IPS-18a (cell line): ENCODE measurements around the gene ACBD6.

ENCODE experiments used
- H3K27ac ChIP-seq: one replicate; pipeline ENCODE4 v1.5.1; 2013; ENCODE audit warnings: low read length
- H3K27me3 ChIP-seq: one replicate; pipeline ENCODE4 v1.6.1; 2013; ENCODE audit warnings: mild to moderate bottlenecking, low read length; ENCODE audit not compliant: control insufficient read depth, insufficient read depth
- H3K36me3 ChIP-seq: one replicate; pipeline ENCODE4 v1.6.1; 2013; ENCODE audit warnings: low read depth, low read length; ENCODE audit not compliant: control insufficient read depth
- H3K4me1 ChIP-seq: one replicate; pipeline ENCODE4 v1.6.1; 2013; ENCODE audit warnings: low read depth, low read length; ENCODE audit not compliant: control insufficient read depth
- H3K4me3 ChIP-seq: one replicate; pipeline ENCODE4 v1.5.1; 2013; ENCODE audit warnings: low read length
- H3K9ac ChIP-seq: one replicate; pipeline ENCODE4 v1.6.1; 2013; ENCODE audit warnings: mild to moderate bottlenecking, low read length, moderate library complexity
- H3K9me3 ChIP-seq: one replicate; pipeline ENCODE4 v1.6.1; 2013; ENCODE audit warnings: low read depth, low read length; ENCODE audit not compliant: control insufficient read depth

The ACBD6 gene

GRCh38 chr1:180281490-180281889 lies 220.9 kb downstream of the ACBD6 start:
- no peaks in the 10 kb centered on the region for H3K36me3 ChIP-seq
- H3K27ac ChIP-seq: no peak overlapping the region

GRCh38 chr1:180280617-180281016 lies 221.8 kb downstream of the ACBD6 start:
- no peak overlapping the region for H3K4me3 ChIP-seq
- H3K4me1 ChIP-seq: peaks cover 14% of the 10 kb centered on the region
- no peak overlapping the region for H3K9ac ChIP-seq
- H3K36me3 ChIP-seq: no peaks in the 10 kb centered on the region
- peaks cover 3% of the 10 kb centered on the region for H3K9me3 ChIP-seq
- H3K27me3 ChIP-seq: no peaks in the 10 kb centered on the region
- no peak overlapping the region for H3K27ac ChIP-seq

More at GRCh38 chr1:180281490-180281889, 220.9 kb downstream of the ACBD6 start:
- H3K9ac ChIP-seq: no peak overlapping the region
- H3K9me3 ChIP-seq: no peaks in the 10 kb centered on the region
- H3K27me3 ChIP-seq: no peaks in the 10 kb centered on the region
- H3K4me1 ChIP-seq: peaks cover 14% of the 10 kb centered on the region
- no peak overlapping the region for H3K4me3 ChIP-seq

DNA sequence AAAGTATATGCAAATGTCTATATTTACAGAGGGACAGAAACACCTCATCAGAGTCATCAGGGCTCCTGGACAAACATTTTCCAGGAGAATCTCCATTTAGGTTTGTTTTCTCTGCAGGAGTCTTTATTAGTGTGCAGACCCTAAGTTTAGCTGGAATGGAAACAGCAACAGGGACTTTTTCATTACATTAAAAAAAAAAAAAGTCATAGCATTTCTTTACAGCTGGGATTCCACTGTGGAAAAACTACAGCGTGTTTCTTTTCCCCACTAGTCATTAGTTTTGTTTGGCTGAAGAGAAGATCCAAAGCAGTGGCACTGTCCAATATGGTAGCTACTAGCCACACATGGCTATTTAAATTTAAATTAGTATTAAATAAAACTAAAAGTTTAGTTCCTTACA lies 222.7 kb downstream of the ACBD6 start:
- H3K9me3 ChIP-seq: peaks cover 3% of the 10 kb centered on the region
- no peak overlapping the region for H3K9ac ChIP-seq
- peaks cover 14% of the 10 kb centered on the region for H3K4me1 ChIP-seq
- peaks cover 2% of the 10 kb centered on the region for H3K36me3 ChIP-seq
- H3K4me3 ChIP-seq: no peak overlapping the region
- no peak overlapping the region for H3K27ac ChIP-seq
- H3K27me3 ChIP-seq: no peaks in the 10 kb centered on the region

GRCh38 chr1:180278596-180279395 lies 223.6 kb downstream of the ACBD6 start:
- Histone ChIP-seq H3K4me1 (peaks cover 14% of the 10 kb centered on the region), H3K4me3 (no peak overlapping the region), H3K9ac (no peak overlapping the region), H3K9me3 (peaks cover 3% of the 10 kb centered on the region), H3K36me3 (peaks cover 4% of the 10 kb centered on the region), H3K27me3 (no peaks in the 10 kb centered on the region), H3K27ac (no peak overlapping the region)

DNA sequence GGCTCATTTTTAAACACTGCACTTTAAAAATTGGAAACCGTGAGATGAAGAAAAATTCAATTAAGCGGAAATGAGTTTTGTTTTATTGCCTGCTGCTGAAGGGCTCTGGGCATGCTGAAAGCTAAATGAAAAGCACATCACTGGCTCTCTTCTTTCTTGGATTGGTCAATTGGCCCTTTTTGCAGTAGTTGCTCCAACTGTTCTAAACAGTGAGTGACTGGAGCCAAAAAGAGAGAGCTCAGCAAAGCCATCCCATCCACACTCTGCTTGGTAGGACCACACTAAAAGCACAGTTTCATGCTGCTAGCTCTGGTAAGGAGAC lies 224.2 kb downstream of the ACBD6 start:
- Histone ChIP-seq H3K27me3 (no peaks in the 10 kb centered on the region), H3K27ac (no peak overlapping the region), H3K9me3 (peaks cover 3% of the 10 kb centered on the region), H3K9ac (no peak overlapping the region), H3K4me3 (no peak overlapping the region), H3K36me3 (peaks cover 7% of the 10 kb centered on the region), H3K4me1 (peaks cover 14% of the 10 kb centered on the region)

DNA sequence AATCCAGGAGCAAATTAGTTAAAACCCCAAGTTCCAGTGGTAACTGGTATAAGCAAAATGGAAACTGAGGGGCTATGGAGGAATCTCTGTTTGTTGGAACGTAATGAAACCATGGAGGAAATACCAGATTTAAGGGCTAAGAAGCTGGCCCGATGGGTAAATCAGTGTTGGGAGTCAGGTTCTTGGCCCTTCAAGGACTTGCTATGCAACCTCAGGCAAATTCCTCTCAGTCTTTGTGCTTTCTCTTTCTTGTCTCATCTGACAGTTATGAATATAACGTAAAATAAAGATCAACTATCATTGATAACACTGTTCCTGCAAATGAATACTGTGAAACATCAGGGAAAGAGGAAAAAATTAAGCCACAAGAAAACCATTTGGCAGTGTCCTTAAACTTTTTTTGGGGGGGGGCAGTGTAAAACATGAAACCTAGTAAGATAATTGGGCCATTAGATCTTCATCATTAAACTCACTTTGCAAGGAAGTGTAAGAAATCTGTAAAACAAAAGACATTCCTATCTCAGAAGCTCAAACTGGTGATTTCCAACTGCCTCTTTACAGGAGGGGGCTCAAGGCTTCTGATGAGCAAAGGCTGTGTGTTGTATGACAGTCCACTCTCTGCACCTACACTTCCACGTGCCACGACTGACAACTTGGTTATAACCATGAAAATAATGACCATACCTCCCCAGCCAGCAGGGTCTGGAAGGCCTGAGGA lies 224.7 kb downstream of the ACBD6 start:
- H3K9ac ChIP-seq: no peak overlapping the region
- H3K4me1 ChIP-seq: peaks cover 14% of the 10 kb centered on the region
- H3K4me3 ChIP-seq: peak overlapping the region; percentile 10
- H3K36me3 ChIP-seq: peaks cover 7% of the 10 kb centered on the region
- H3K27ac ChIP-seq: no peak overlapping the region
- H3K27me3 ChIP-seq: no peaks in the 10 kb centered on the region
- peaks cover 3% of the 10 kb centered on the region for H3K9me3 ChIP-seq

DNA sequence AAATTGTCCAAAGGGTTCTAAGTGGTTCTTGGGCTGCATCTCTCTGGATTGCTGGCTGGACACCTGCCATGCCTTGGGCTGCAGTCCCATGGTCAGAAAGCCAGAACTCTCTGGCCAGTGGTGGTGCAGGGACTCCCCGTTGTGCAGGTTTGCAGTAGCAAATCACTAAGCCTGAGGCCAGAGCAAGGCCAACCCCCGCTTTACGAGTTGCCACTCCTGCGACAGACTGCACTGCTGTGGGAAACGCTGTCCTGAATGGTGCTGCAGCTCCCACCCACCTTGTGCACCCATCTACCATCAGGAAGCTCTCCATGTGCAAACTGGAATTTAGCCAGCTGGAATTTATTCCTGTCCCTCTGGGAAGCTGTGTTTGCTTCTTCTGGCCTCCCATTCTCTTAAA lies 226.7 kb downstream of the ACBD6 start:
- Histone ChIP-seq H3K27me3 (no peaks in the 10 kb centered on the region), H3K36me3 (peaks cover 7% of the 10 kb centered on the region), H3K4me1 (peaks cover 25% of the 10 kb centered on the region), H3K9ac (no peak overlapping the region), H3K9me3 (peaks cover 3% of the 10 kb centered on the region), H3K4me3 (no peak overlapping the region), H3K27ac (no peak overlapping the region)

GRCh38 chr1:180274221-180274620 lies 228.2 kb downstream of the ACBD6 start:
- Histone ChIP-seq H3K9me3 (peaks cover 3% of the 10 kb centered on the region), H3K9ac (no peak overlapping the region), H3K4me1 (peaks cover 39% of the 10 kb centered on the region), H3K27ac (no peak overlapping the region), H3K4me3 (no peak overlapping the region), H3K27me3 (no peaks in the 10 kb centered on the region), H3K36me3 (peaks cover 7% of the 10 kb centered on the region)

DNA sequence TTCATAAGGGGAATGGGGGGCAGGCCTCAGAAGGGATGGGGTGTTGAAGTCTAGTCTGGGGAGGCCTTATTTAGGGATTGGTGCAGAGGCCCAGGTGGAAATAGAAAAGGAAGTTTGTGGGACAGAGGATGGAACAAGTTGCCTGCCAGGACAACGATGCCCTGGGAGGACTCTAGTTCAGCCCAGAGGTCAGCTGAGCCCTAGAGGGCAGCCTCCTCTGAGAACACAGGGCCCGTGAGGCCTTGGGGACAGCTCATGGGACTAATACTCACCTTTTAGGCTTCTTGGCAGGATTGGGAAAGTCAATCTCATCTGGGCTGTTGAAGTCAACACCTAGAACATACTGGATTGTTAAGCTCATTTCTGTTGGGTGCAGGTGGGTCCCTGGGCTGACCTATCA lies 229.3 kb downstream of the ACBD6 start:
- Histone ChIP-seq H3K27ac (no peak overlapping the region), H3K4me3 (no peak overlapping the region)

DNA sequence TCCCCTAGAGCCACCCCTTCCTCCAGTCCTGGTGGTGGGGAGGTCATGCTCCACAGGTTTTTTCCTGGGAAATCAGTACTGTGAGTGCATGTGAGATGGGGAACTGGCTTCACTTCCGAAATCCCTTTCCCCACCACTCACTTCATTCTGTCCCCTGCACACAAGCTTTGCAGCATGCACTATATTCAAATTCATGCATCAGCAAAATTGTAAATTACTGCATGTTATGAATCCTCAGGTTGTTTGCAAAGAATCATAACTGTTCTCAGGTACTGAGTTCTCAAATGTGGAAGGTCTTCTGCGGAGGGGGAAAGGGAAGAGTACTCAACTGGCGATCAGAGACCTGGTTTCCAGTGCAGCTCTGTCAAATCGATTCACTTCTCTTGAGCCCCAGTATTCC lies 230.0 kb downstream of the ACBD6 start:
- no peak overlapping the region for H3K9ac ChIP-seq
- H3K27ac ChIP-seq: no peak overlapping the region
- H3K4me3 ChIP-seq: no peak overlapping the region
- peaks cover 3% of the 10 kb centered on the region for H3K9me3 ChIP-seq
- H3K4me1 ChIP-seq: peaks cover 44% of the 10 kb centered on the region
- H3K27me3 ChIP-seq: no peaks in the 10 kb centered on the region
- peaks cover 7% of the 10 kb centered on the region for H3K36me3 ChIP-seq

More for the DNA sequence above, 229.3 kb downstream of the ACBD6 start:
- H3K27me3 ChIP-seq: no peaks in the 10 kb centered on the region
- peaks cover 3% of the 10 kb centered on the region for H3K9me3 ChIP-seq
- peaks cover 46% of the 10 kb centered on the region for H3K4me1 ChIP-seq
- H3K36me3 ChIP-seq: peaks cover 7% of the 10 kb centered on the region
- H3K9ac ChIP-seq: no peak overlapping the region

DNA sequence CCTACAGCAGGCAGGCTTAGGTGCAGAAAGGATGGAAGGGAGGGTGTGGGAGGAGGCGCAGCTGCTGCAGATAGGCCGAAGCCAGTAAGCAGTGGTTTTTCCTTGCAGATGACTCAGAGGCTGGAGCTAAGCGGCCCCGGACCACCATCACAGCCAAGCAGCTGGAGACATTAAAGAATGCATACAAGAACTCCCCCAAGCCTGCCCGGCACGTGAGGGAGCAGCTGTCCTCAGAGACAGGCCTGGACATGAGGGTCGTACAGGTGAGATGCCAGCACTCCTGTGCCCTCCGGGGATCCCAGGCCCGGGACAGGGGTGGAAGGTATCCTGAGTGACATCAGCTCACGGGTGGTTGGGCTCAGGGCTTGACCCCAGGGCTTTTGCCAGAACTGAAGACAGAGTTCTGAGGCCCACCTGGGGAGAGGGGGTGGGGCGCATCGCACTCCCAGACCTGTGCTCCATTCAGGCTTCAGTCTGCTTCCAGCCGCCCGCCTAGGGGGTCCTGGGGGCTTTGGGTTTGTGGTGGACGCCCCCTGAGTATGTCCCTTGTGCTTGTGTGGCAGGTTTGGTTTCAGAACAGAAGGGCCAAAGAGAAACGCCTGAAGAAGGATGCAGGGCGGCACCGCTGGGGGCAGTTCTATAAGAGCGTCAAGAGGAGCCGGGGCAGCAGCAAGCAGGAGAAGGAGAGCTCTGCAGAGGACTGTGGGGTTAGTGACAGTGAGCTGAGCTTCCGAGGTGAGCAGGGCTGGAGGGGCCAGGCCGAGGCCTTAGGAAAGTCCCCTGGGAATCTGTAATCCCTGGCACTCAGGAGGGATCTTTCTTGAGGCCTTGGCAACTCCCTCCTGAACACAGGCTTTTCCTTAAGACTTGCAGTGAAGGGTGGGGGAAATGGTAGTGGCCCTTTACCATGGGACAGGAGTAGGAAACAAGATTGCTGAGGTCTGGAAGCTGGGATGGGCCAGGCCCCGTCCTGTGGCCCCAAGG lies 230.8 kb downstream of the ACBD6 start:
- Histone ChIP-seq H3K27me3 (no peaks in the 10 kb centered on the region), H3K36me3 (peaks cover 7% of the 10 kb centered on the region), H3K9me3 (peaks cover 3% of the 10 kb centered on the region), H3K4me1 (peaks cover 41% of the 10 kb centered on the region), H3K9ac (no peak overlapping the region), H3K27ac (no peak overlapping the region), H3K4me3 (no peak overlapping the region)
